HG03442 (cell line): Measurements from ENCODE around the gene PDE10A.

ENCODE experiments used
- ATAC-seq: cut with Tn5 transposase; IDR thresholded peaks from one replicate; pipeline ENCODE4 v1.9.1; 2021; ENCODE audit warnings: mild to moderate bottlenecking, moderate library complexity; ENCODE audit not compliant: unreplicated experiment

Gene PDE10A

GRCh38 chr6:165656581-165657324, 6.3 kb downstream of the PDE10A start:
- no peak for ATAC-seq

DNA sequence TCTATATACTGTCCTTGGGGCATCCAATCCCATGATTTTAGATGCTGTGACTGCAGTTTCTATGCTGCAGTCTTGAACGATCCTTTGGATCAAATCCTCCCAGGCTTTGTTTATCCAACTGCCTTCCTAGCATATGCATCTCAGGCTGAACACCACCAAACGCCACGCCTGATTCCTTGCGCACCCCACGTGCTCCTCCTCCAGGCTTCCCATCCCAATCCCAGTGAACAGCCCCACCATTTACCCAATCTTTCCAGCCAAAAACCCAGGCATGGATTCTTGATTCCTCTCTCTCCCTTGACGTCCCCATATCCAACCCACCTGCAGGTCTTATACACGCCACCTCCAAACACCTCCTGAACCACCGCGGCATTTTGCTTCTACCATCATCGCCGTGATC, 7.8 kb downstream of the PDE10A start:
- ATAC-seq, result no peak

DNA sequence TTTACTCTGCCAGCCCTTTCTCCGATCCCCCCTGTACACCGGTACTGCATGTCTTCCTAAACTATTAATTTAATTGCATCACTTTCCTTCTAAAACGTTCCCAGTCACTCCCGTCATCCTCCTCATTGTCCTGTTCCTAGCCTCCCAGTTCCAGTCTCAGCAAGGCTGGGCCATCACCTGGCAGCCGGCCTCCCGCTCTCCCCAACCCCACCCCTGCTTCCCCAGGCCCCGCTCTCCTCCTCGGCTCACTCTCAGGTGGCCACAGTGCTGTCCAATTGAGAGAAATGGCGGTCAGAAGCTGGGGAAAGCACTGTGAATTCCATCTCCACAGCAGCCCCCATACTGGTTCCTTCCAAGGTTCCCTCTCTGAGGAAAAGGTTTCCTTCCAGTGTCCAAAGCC, 8.9 kb downstream of the PDE10A start:
- no peak for ATAC-seq

DNA sequence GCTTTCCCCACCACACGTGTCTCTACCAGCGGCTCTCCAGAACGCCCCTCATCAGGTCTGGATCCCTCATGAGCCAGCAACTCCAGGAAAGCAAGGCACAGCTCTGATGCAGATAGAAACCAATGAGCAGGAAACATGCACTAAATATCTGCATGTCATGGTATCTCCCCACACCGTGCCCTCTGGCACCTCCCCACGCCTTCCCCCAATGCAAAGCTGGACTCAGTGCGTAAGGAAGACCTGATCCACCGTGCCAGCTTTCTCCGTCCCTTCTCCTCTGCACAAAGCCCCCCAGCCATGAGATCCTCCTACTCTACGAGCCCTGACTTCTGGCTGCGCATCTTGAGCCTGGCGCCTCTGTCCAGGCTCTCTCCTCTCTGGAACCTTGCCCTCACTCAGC, 9.4 kb downstream of the PDE10A start:
- ATAC-seq, result no peak

- no peak for ATAC-seq
These were observed 9.8 kb downstream of the PDE10A start for GRCh38 chr6:165653196-165653595.

- no peak for ATAC-seq
These were observed 10.3 kb downstream of the PDE10A start for GRCh38 chr6:165652766-165653165.

GRCh38 chr6:165649166-165650137, 13.6 kb downstream of the PDE10A start:
- no peak for ATAC-seq

GRCh38 chr6:165647041-165647440, 16.0 kb downstream of the PDE10A start:
- no peak for ATAC-seq

- no peak for ATAC-seq
These were observed 17.1 kb downstream of the PDE10A start for GRCh38 chr6:165645919-165646318.

- ATAC-seq, result no peak
These were observed 18.3 kb downstream of the PDE10A start for GRCh38 chr6:165644586-165645266.

- ATAC-seq, result no peak
These were observed 20.0 kb downstream of the PDE10A start for GRCh38 chr6:165643015-165643414.

DNA sequence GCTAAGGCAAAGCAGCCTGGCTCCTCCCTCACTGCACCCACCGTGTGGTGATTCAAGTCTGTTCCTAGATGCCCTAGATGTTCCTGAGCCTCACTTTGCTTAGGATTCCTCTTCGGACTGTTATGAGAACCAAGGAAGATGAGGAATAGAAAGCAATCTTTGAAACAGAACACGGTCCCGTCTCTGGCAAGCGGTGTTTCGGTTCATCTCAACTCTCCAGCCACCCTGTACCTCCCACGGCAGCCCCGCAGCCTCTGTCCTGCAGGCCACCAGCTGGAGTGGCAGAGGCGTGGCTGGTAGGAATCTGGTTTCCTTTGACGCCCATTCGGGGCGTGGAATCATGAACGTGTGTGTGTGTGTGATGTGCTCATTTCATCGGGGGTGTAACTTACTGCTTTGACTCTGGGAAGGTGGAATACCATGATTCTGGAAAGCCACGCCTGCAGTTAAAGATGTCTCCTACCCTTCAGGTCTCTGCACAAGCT, 21.3 kb downstream of the PDE10A start:
- ATAC-seq, result no peak

- no peak for ATAC-seq
These were observed 22.2 kb downstream of the PDE10A start for GRCh38 chr6:165640806-165641205.

GRCh38 chr6:165638530-165638929, 24.5 kb downstream of the PDE10A start:
- ATAC-seq, result no peak

DNA sequence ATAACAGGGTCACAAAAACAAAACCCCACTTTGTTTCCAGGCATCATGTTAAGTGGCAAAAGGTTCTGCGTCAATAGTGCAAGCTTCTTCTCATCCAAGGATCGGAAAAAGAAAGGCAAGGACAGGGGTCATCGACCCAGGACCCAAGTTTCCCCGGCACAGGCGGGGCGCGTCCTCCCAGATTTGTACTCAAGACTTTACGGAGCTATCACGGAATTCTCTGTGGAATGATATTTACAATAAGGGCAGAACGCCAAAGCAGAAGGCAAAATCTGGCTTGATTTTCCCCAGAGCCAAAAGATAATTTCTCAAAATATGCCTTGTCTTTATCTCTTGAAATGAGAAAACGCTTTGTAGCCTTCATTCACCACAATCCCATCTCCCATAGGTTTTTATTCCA, 25.5 kb downstream of the PDE10A start:
- no peak for ATAC-seq

DNA sequence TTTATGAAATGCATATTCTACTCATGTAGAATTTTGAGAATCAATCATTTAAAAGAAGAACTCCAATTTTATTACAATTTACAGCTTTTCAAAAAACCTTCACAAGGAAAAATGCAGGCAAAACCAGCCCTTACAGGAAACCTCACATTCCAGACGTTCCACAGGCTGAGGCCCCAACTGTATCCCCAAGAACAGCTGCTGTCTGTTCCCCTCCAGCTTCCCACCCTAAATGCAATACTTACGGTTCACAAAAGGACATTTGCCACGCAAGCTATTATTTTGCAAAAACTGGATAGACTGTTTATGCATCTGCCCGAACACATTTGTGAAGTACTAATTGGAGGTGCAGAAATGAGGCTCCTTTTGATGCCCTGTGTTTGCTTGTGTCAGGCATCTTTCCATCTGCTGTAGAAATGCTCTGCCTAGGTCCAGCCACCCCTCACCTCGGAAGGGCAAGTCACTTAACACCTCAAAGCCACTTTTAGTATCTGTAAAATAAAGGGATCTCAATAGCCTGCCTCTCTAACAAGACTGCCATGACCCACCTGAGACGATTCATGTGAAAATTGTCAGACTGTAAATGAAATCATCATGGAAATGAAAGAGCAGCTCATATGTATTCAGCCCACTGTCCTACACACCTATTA, 26.5 kb downstream of the PDE10A start:
- ATAC-seq, result no peak

- ATAC-seq, result no peak
These were observed 27.1 kb downstream of the PDE10A start for GRCh38 chr6:165635965-165636364.

- no peak for ATAC-seq
These were observed 28.8 kb downstream of the PDE10A start for GRCh38 chr6:165634101-165634880.

DNA sequence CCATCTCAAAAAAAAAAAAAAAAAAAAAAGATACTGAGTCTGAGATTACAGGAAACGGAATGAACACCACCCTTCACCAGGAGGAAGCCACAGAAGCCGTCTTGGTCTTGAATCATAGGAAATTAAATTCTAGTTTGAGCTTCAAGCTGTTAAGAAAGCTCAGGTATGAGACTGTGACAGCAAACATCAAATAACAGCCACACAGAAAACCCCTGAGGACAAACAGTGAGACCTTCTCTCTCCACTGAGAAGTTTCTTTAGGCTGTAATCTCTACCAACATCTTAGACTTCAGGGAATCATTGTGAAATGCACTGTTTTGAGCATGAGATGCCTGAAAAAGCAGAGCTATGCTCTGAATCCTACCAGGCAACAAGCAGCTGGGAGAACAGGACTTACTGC, 30.8 kb downstream of the PDE10A start:
- ATAC-seq, result no peak

DNA sequence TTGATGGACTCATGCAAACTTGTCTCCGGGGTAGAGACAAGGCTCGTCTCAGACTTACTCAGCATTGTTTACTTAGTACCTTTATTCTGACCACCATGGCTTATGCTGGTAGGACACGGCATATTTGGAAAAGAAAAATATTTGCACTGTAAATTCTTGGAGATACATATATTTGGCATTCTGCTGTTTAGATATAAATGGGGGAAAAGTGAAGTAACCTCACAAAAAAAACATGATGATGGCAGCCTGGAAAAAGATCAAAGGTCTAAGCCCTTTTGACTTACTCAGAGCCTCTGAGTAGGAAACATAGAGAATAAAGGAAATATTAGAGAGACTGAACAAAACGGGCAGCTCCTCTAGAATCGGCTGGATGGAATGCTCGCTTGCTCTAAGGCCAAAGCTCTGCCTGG, 32.5 kb downstream of the PDE10A start:
- ATAC-seq, result no peak
